Tibial nerve (tissue), 4 donors: ENCODE data around the gene EFTUD2. TPM values are rescaled to one million over a fixed set of nuclear protein-coding genes. Genes with fewer than 3 reads are reported as not detected.
A peak's percentile ranks its signal among the peaks of the same experiment; 100 is the strongest.
"Not testable (repeated sequence)": the region's sequence is repeated elsewhere in the genome, so short reads cannot be mapped to it uniquely, and the experiment has no call there.

ENCODE experiments used
- DNase-seq, 2 donors: peaks; one replicate each; pipeline ENCODE4 v3.0.0-alpha.2; 2019; ENCODE audit warnings: low spot score in 2 of 2
- H3K27ac ChIP-seq, 4 donors: fragments of 200-600 bp; sonication (generic) in 3 of 4; one replicate each; pipeline ENCODE4 v1.5.1; 2017 to 2019; ENCODE audit warnings: mild to moderate bottlenecking in 1 of 4
- H3K27me3 ChIP-seq, 2 donors: fragments of 200-600 bp; sonication (generic) in 1 of 2; one replicate each; pipeline versions ENCODE4 v1.5.1 to v1.6.0; 2017 to 2019
- H3K36me3 ChIP-seq, 3 donors: fragments of 200-600 bp; sonication (generic); one replicate each; pipeline ENCODE4 v1.5.1; 2018 to 2019
- H3K4me1 ChIP-seq, 4 donors: fragments of 200-600 bp; sonication (generic) in 3 of 4; one replicate each; pipeline ENCODE4 v1.5.1; 2017 to 2019
- H3K4me3 ChIP-seq, 4 donors: fragments of 200-600 bp; sonication (generic) in 3 of 4; one replicate each; pipeline ENCODE4 v1.5.1; 2017 to 2019; ENCODE audit warnings: mild to moderate bottlenecking in 1 of 4, moderate library complexity in 1 of 4
- H3K9me3 ChIP-seq, 4 donors: fragments of 200-600 bp; sonication (generic) in 3 of 4; one replicate each; pipeline ENCODE4 v1.5.1; 2017 to 2019
- CTCF ChIP-seq, 5 experiments: fragments of 200-600 bp in 3 of 5; fragments of 450-650 bp in 2 of 5; sonication (generic) in 3 of 5; IDR thresholded peaks; one replicate each; pipeline ENCODE4 v1.5.1; 2016 to 2019; ENCODE audit warnings: antibody characterized with exemption in 5 of 5, mild to moderate bottlenecking in 3 of 5, moderate library complexity in 2 of 5
- EP300 ChIP-seq, 2 donors: sonication (generic); formaldehyde crosslinking; IDR thresholded peaks; one replicate each; pipeline ENCODE4 v1.6.1; 2017; ENCODE audit warnings: antibody characterized with exemption in 2 of 2, mild to moderate bottlenecking in 1 of 2
- POLR2A ChIP-seq, 2 donors: fragments of 450-650 bp; IDR thresholded peaks; one replicate each; pipeline ENCODE4 v1.6.1; 2017; ENCODE audit warnings: antibody characterized with exemption in 2 of 2, mild to moderate bottlenecking in 2 of 2, moderate library complexity in 2 of 2
- WGBS, 2 donors: methylation state at CpG; one replicate each; pipeline ENCODE4 v1.1.5; 2018; 5-methylcytosine and 5-hydroxymethylcytosine counted together
- total RNA-seq, 4 donors: library from RNA; depleted of rRNA; stranded (reverse); fragments of >200 nt; gene quantifications; one replicate each; pipeline ENCODE4 v1.1.0, GENCODE V29; 2016

The EFTUD2 gene
- total RNA-seq, 4 donors from 2014 or later: 48.9 to 137 (median 57.0) TPM

- Histone ChIP-seq H3K9me3 (no peaks in the 10 kb centered on the region), H3K27me3 (peaks cover 0 to 33% of the 10 kb centered on the region in 2 donors), H3K27ac (peak overlapping the region in 3 of 4 donors; percentile 28 to 85 (median 62)), H3K4me1 (peaks cover 0 to 9% (median 3%) of the 10 kb centered on the region in 4 donors), H3K36me3 (no peaks in the 10 kb centered on the region), H3K4me3 (no peak overlapping the region)
- DNase-seq: no peak
- WGBS, 2 donors: 35 to 44% methylated on average over 7 of the region's 7 CpGs
- no peak for TF ChIP-seq EP300 (IDR thresholded peaks at IDR 0.05)
- TF ChIP-seq POLR2A (IDR thresholded peaks at IDR 0.05): no peak
Observed at GRCh38 chr17:44820631-44821212, 78.5 kb downstream of the EFTUD2 start.

- not testable (repeated sequence) for H3K4me3 ChIP-seq, H3K9me3 ChIP-seq, DNase-seq, H3K4me1 ChIP-seq, H3K36me3 ChIP-seq
- H3K27ac ChIP-seq: peak overlapping the region in 2 of 4 donors; percentile 29 to 85
- WGBS, 2 donors: 83 to 89% methylated on average over 6 of the region's 6 CpGs
- H3K27me3 ChIP-seq: peaks cover 0 to 15% of the 10 kb centered on the region in 2 donors
Observed at GRCh38 chr17:44818508-44818907, 80.7 kb downstream of the EFTUD2 start.

- DNase-seq: no peak
- H3K4me1 ChIP-seq: peaks cover 0 to 9% (median 2%) of the 10 kb centered on the region in 4 donors
- H3K4me3 ChIP-seq: no peak overlapping the region
- H3K27ac ChIP-seq: peak overlapping the region in 3 of 4 donors; percentile 8 to 62 (median 34)
- WGBS, 2 donors: 33 to 44% methylated on average over 4 of the region's 4 CpGs
- no peaks in the 10 kb centered on the region for H3K27me3 ChIP-seq
- TF ChIP-seq CTCF (IDR thresholded peaks at IDR 0.05) (no peak), POLR2A (IDR thresholded peaks at IDR 0.05) (no peak), EP300 (IDR thresholded peaks at IDR 0.05) (no peak)
- no peaks in the 10 kb centered on the region for H3K9me3 ChIP-seq
- H3K36me3 ChIP-seq: no peaks in the 10 kb centered on the region
Observed at GRCh38 chr17:44812263-44812662, 87.0 kb downstream of the EFTUD2 start.

- not testable (repeated sequence) for H3K4me1 ChIP-seq, DNase-seq, H3K27me3 ChIP-seq, H3K4me3 ChIP-seq, H3K36me3 ChIP-seq, H3K27ac ChIP-seq, H3K9me3 ChIP-seq
- 93 to 98% methylated on average over 9 of the region's 9 CpGs for WGBS, 2 donors
Observed at GRCh38 chr17:44808656-44809388, 90.4 kb downstream of the EFTUD2 start.

- H3K27ac ChIP-seq: no peak overlapping the region
- no peaks in the 10 kb centered on the region for H3K9me3 ChIP-seq
- peaks cover 0 to 9% (median 2%) of the 10 kb centered on the region in 4 donors for H3K4me1 ChIP-seq
- no peaks in the 10 kb centered on the region for H3K27me3 ChIP-seq
- no peak for DNase-seq
- TF ChIP-seq POLR2A (IDR thresholded peaks at IDR 0.05): no peak
- no peak for TF ChIP-seq CTCF (IDR thresholded peaks at IDR 0.05)
- TF ChIP-seq EP300 (IDR thresholded peaks at IDR 0.05): no peak
- WGBS, 2 donors: 80 to 81% methylated on average over 4 of the region's 4 CpGs
- H3K4me3 ChIP-seq: no peak overlapping the region
- peaks cover 0 to 5% (median 0%) of the 10 kb centered on the region in 3 donors for H3K36me3 ChIP-seq
Observed at GRCh38 chr17:44808156-44808555, 91.1 kb downstream of the EFTUD2 start.

- peaks cover 0 to 12% (median 2%) of the 10 kb centered on the region in 4 donors for H3K4me1 ChIP-seq
- no peaks in the 10 kb centered on the region for H3K27me3 ChIP-seq
- H3K4me3 ChIP-seq: no peak overlapping the region
- peak overlapping the region in 1 of 4 donors; percentile 38 for H3K27ac ChIP-seq
- H3K36me3 ChIP-seq: peaks cover 0 to 5% (median 0%) of the 10 kb centered on the region in 3 donors
- DNase-seq: no peak
- TF ChIP-seq EP300 (IDR thresholded peaks at IDR 0.05): no peak
- TF ChIP-seq POLR2A (IDR thresholded peaks at IDR 0.05): no peak
- no peak for TF ChIP-seq CTCF (IDR thresholded peaks at IDR 0.05)
- H3K9me3 ChIP-seq: no peaks in the 10 kb centered on the region
- WGBS, 2 donors: 54 to 66% methylated on average over 3 of the region's 3 CpGs
Observed at GRCh38 chr17:44807817-44808155, 91.5 kb downstream of the EFTUD2 start.
